DND-41 (cell line): Measurements from ENCODE around the gene FAM193A.

Experiments
- CTCF ChIP-seq: IDR thresholded peaks from 2 replicates; pipeline ENCODE4 v1.5.1; 2012; ENCODE audit warnings: borderline replicate concordance, low read length, moderate library complexity, mild to moderate bottlenecking; ENCODE audit not compliant: poor library complexity, severe bottlenecking; ENCODE audit errors: extremely low read depth
- EZH2 ChIP-seq: IDR thresholded peaks from 3 replicates; pipeline ENCODE4 v1.6.1; 2012; ENCODE audit warnings: borderline replicate concordance, low read depth, mild to moderate bottlenecking, moderate library complexity, low read length, inconsistent platforms; ENCODE audit not compliant: severe bottlenecking

DNA sequence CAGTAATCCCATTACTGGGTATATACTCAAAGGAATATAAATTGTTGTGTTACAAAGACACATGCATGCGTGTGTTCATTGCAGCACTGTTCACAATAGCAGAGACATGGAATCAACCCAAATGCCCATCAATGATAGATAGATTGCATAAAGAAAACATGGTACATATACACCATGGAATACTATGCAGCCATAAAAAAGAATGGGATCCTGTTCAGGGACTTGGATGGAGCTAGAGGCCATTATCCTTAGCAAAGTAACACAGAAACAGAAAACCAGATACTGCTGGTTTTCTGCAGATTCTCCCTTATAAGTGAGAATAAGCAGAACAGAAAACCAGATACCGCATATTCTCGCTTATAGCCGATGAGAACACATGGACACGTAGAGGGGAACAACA lies 43.5 kb downstream of the FAM193A start:
- no peak for TF ChIP-seq CTCF
- no peak for TF ChIP-seq EZH2
